B cell (primary cell): ENCODE results near the gene CDH12. TPM values are rescaled to one million over a fixed set of nuclear protein-coding genes. Genes with fewer than 3 reads are reported as not detected.
"Not testable (repeated sequence)": the region's sequence is repeated elsewhere in the genome, so short reads cannot be mapped to it uniquely, and the experiment has no call there.

Experiments
- ATAC-seq: fragments of 200-7000 bp; cut with Tn5 transposase; one replicate; pipeline ENCODE4 v1.10.0; 2021; ENCODE audit warnings: low read depth, mild to moderate bottlenecking, moderate number of reproducible peaks, moderate library complexity
- CTCF ChIA-PET: fragments of 350-600 bp; sonication (Branson Sonifier 250); formaldehyde crosslinking; loops from one replicate; lab custom pipeline; 2021; ENCODE audit warnings: antibody characterized with exemption, inconsistent platforms; lab: Charles Lee
- POLR2A ChIA-PET: fragments of 350-600 bp; sonication (Branson Sonifier 250); formaldehyde crosslinking; loops from one replicate; lab custom pipeline; 2021; ENCODE audit warnings: antibody characterized with exemption; lab: Charles Lee
- DNase-seq: peaks from one replicate; pipeline ENCODE4 v3.0.0; 2013
- H2AFZ ChIP-seq: 2 replicates; pipeline ENCODE4 v1.6.1; 2012; ENCODE audit warnings: mild to moderate bottlenecking, low read depth, low read length; ENCODE audit not compliant: insufficient read depth, poor library complexity, severe bottlenecking
- H3K27ac ChIP-seq, 2 donors: 1 replicate in 1 of 2; 2 replicates in 1 of 2; pipeline ENCODE4 v1.5.1; 2012 to 2013; ENCODE audit warnings: low read length in 2 of 2, mild to moderate bottlenecking in 2 of 2, moderate library complexity in 1 of 2
- H3K27me3 ChIP-seq, 4 experiments: fragments of 200-600 bp in 1 of 4; sonication (generic) in 1 of 4; replicated peaks in 1 of 4; 1 replicate in 2 of 4; 2 replicates in 2 of 4; pipeline versions ENCODE4 v1.6.1 to v1.7.0; 2013 to 2016; ENCODE audit warnings: low read length in 3 of 4, mild to moderate bottlenecking in 2 of 4, mixed read lengths in 1 of 4, moderate library complexity in 1 of 4; ENCODE audit not compliant: insufficient read depth in 4 of 4, control insufficient read depth in 3 of 4; ENCODE audit errors: control extremely low read depth in 1 of 4
- H3K36me3 ChIP-seq, 2 experiments: replicated peaks in 1 of 2; 1 replicate in 1 of 2; 2 replicates in 1 of 2; pipeline versions ENCODE4 v1.6.1 to v1.7.1; 2013; ENCODE audit warnings: low read length in 1 of 2; ENCODE audit not compliant: insufficient read depth in 2 of 2, control insufficient read depth in 1 of 2; ENCODE audit errors: control extremely low read depth in 1 of 2, extremely low read depth in 1 of 2
- H3K4me1 ChIP-seq, 2 donors: fragments of 200-600 bp in 1 of 2; sonication (generic) in 1 of 2; 1 replicate in 1 of 2; 2 replicates in 1 of 2; pipeline versions ENCODE4 v1.5.1 to v1.6.1; 2013 to 2017; ENCODE audit warnings: low read length in 2 of 2; ENCODE audit not compliant: control insufficient read depth in 2 of 2, insufficient read depth in 2 of 2
- H3K4me2 ChIP-seq: replicated peaks from 2 replicates; pipeline ENCODE3; 2012; ENCODE audit warnings: mild to moderate bottlenecking, low read depth, low read length; ENCODE audit not compliant: poor library complexity, severe bottlenecking
- H3K4me3 ChIP-seq, 5 experiments: fragments of 200-600 bp in 1 of 5; sonication (generic) in 1 of 5; 1 replicate in 3 of 5; 2 replicates in 2 of 5; pipeline versions ENCODE4 v1.5.1 to v1.7.0; 2011 to 2016; ENCODE audit warnings: low read length in 4 of 5, mild to moderate bottlenecking in 4 of 5, low read depth in 2 of 5, control low read depth in 1 of 5, moderate library complexity in 1 of 5; ENCODE audit not compliant: insufficient read depth in 1 of 5; ENCODE audit errors: control extremely low read depth in 1 of 5, extremely low read depth in 1 of 5
- H3K79me2 ChIP-seq: fragments of 200-600 bp; sonication (generic); one replicate; pipeline ENCODE4 v1.6.0; 2016; ENCODE audit warnings: low read length; ENCODE audit not compliant: control insufficient read depth, insufficient read depth
- H3K9ac ChIP-seq: fragments of 200-600 bp; sonication (generic); 2 replicates; pipeline ENCODE4 v1.6.1; 2017; ENCODE audit warnings: mild to moderate bottlenecking, low read length, moderate library complexity
- H3K9me3 ChIP-seq, 3 donors: one replicate each; pipeline versions ENCODE4 v1.6.1 to v1.7.1; 2013; ENCODE audit warnings: low read length in 2 of 3; ENCODE audit not compliant: control insufficient read depth in 2 of 3, insufficient read depth in 1 of 3; ENCODE audit errors: control extremely low read depth in 1 of 3
- H4K20me1 ChIP-seq: 2 replicates; pipeline ENCODE4 v1.6.0; 2012; ENCODE audit warnings: mild to moderate bottlenecking, low read length; ENCODE audit not compliant: insufficient read depth, control insufficient read depth, poor library complexity, severe bottlenecking
- H3K27ac Mint-ChIP-seq: one replicate; pipeline ENCODE4 v1.8.0; 2021; ENCODE audit warnings: mixed read lengths
- H3K27me3 Mint-ChIP-seq: one replicate; pipeline ENCODE4 v1.8.0; 2021; ENCODE audit warnings: mixed read lengths
- H3K4me1 Mint-ChIP-seq: one replicate; pipeline ENCODE4 v1.8.0; 2021; ENCODE audit warnings: mixed read lengths
- H3K4me3 Mint-ChIP-seq: one replicate; pipeline ENCODE4 v1.8.0; 2021; ENCODE audit warnings: mixed read lengths
- H3K9me3 Mint-ChIP-seq: one replicate; pipeline ENCODE4 v1.8.0; 2022; ENCODE audit warnings: mixed read lengths; ENCODE audit not compliant: insufficient read depth
- CTCF ChIP-seq: fragments of 200-600 bp; IDR thresholded peaks from one replicate; pipeline ENCODE4 v1.8.0; 2022; ENCODE audit warnings: antibody characterized with exemption, mild to moderate bottlenecking
- EZH2 ChIP-seq: IDR thresholded peaks from 2 replicates; pipeline ENCODE4 v1.6.1; 2012; ENCODE audit warnings: borderline replicate concordance, low read depth, mild to moderate bottlenecking, moderate library complexity, low read length; ENCODE audit not compliant: insufficient read depth, poor library complexity, severe bottlenecking
- WGBS: methylation state at CpG from one replicate; pipeline ENCODE4 v1.1.5; 2013; ENCODE audit warnings: missing lambda C conversion rate; ENCODE audit not compliant: insufficient coverage; 5-methylcytosine and 5-hydroxymethylcytosine counted together
- intact Hi-C: fragments of 100-400 bp; cut with micrococcal nuclease; formaldehyde crosslinking; loops from one replicate; pipeline ENCODE4 v1.10.0; 2022
- polyA plus RNA-seq: library from polyadenylated mRNA; depleted of rRNA; stranded (reverse); fragments of >200 nt; gene quantifications from 2 replicates; pipeline ENCODE4 v1.2.3, GENCODE V29; 2012
- total RNA-seq, 2 donors: library from RNA; stranded (reverse); fragments of 120-200 nt in 1 of 2; gene quantifications; 1 replicate in 1 of 2; 2 replicates in 1 of 2; pipeline versions ENCODE4 v1.2.3 to v1.2.4, GENCODE V29; 2013 to 2022

The CDH12 gene
- total and polyA plus RNA-seq, 2 donors (not counting 1 experiment from before 2014, with no cell fraction given) = not detected

- POLR2A ChIA-PET = no interaction called here
- intact Hi-C loops = no loop called here
- Histone ChIP-seq H4K20me1 (no peaks in the 10 kb centered on the region), H3K27ac (no peak overlapping the region), H2AFZ (no peak overlapping the region), H3K79me2 (no peaks in the 10 kb centered on the region), H3K9ac (no peak overlapping the region), H3K36me3 (no peaks in the 10 kb centered on the region), H3K4me1 (no peaks in the 10 kb centered on the region), H3K27me3 (no peaks in the 10 kb centered on the region), H3K9me3 (no peaks in the 10 kb centered on the region), H3K4me3 (no peak overlapping the region), H3K4me2 (no peak overlapping the region)
- H3K4me1 Mint-ChIP-seq = no peaks in the 10 kb centered on the region
- no peak overlapping the region for H3K27ac Mint-ChIP-seq
- H3K27me3 Mint-ChIP-seq = no peaks in the 10 kb centered on the region
- ATAC-seq (no peak), DNase-seq (no peak)
- H3K4me3 Mint-ChIP-seq = no peak overlapping the region
- CTCF ChIA-PET = no interaction called here
- no peak for TF ChIP-seq CTCF
- TF ChIP-seq EZH2 = no peak
- WGBS = no CpG with 5 or more reads among the region's 3 CpGs
- H3K9me3 Mint-ChIP-seq = peaks cover 4% of the 10 kb centered on the region
These were observed 73.6 kb downstream of the CDH12 start for GRCh38 chr5:22779499-22779898.

GRCh38 chr5:22776285-22776684 is 76.9 kb downstream of the CDH12 start:
- no peak overlapping the region for H3K4me3 ChIP-seq
- H3K27ac ChIP-seq = no peak overlapping the region
- no peak for TF ChIP-seq CTCF
- TF ChIP-seq EZH2 = no peak
- intact Hi-C loops = no loop called here
- H3K79me2 ChIP-seq = no peaks in the 10 kb centered on the region
- Mint-ChIP-seq H3K4me1 (no peaks in the 10 kb centered on the region), H3K4me3 (no peak overlapping the region), H3K9me3 (peaks cover 4% of the 10 kb centered on the region), H3K27ac (no peak overlapping the region), H3K27me3 (no peaks in the 10 kb centered on the region)
- no peaks in the 10 kb centered on the region for H3K4me1 ChIP-seq
- CTCF ChIA-PET = no interaction called here
- no peak for ATAC-seq
- no peaks in the 10 kb centered on the region for H4K20me1 ChIP-seq
- no peak for DNase-seq
- POLR2A ChIA-PET = no interaction called here
- H3K36me3 ChIP-seq = no peaks in the 10 kb centered on the region
- H3K4me2 ChIP-seq = no peak overlapping the region
- WGBS = 91% methylated on average over 1 of the region's 6 CpGs
- H3K27me3 ChIP-seq = no peaks in the 10 kb centered on the region
- no peak overlapping the region for H3K9ac ChIP-seq
- no peaks in the 10 kb centered on the region for H3K9me3 ChIP-seq
- no peak overlapping the region for H2AFZ ChIP-seq

- CTCF ChIA-PET, H4K20me1 ChIP-seq, ATAC-seq, H3K79me2 ChIP-seq, H3K9me3 ChIP-seq, H3K27ac Mint-ChIP-seq, H3K4me3 Mint-ChIP-seq, intact Hi-C loops, H3K4me2 ChIP-seq, H3K9me3 Mint-ChIP-seq, H3K36me3 ChIP-seq, H3K9ac ChIP-seq, H3K4me1 Mint-ChIP-seq, H3K27me3 Mint-ChIP-seq, H3K27me3 ChIP-seq, POLR2A ChIA-PET, H3K27ac ChIP-seq, H2AFZ ChIP-seq, DNase-seq, H3K4me1 ChIP-seq, H3K4me3 ChIP-seq: not testable (repeated sequence)
- WGBS = no CpG with 5 or more reads among the region's 1 CpG
These were observed 78.9 kb downstream of the CDH12 start for GRCh38 chr5:22774214-22774613.
